CD4-positive, alpha-beta T cell (primary cell): ENCODE measurements around the gene PLA2R1. TPM values are rescaled to one million over a fixed set of nuclear protein-coding genes. Genes with fewer than 3 reads are reported as not detected.

Experiments used
- ATAC-seq: fragments of 200-7000 bp; cut with Tn5 transposase; one replicate; pipeline ENCODE4 v1.10.0; 2022; ENCODE audit warnings: mild to moderate bottlenecking; ENCODE audit not compliant: poor library complexity
- CTCF ChIA-PET: fragments of 350-600 bp; sonication (Branson Sonifier 250); formaldehyde crosslinking; loops from one replicate; lab custom pipeline; 2021; ENCODE audit warnings: antibody characterized with exemption, inconsistent platforms; lab: Charles Lee
- POLR2A ChIA-PET: fragments of 350-600 bp; sonication (Branson Sonifier 250); formaldehyde crosslinking; loops from one replicate; lab custom pipeline; 2021; ENCODE audit warnings: antibody characterized with exemption, inconsistent platforms; lab: Charles Lee
- DNase-seq, 14 experiments: peaks; one replicate each; pipeline ENCODE4 v3.0.0-alpha.2; 2013 to 2020; ENCODE audit warnings: mixed read lengths in 2 of 14
- H3K27ac ChIP-seq, 2 donors: one replicate each; pipeline versions ENCODE4 v1.5.1 to v1.7.0; 2013; ENCODE audit warnings: low read length in 2 of 2, low read depth in 1 of 2, mild to moderate bottlenecking in 1 of 2
- H3K27me3 ChIP-seq, 2 experiments: 1 replicate in 1 of 2; 2 replicates in 1 of 2; pipeline versions ENCODE4 v1.6.1 to v1.7.0; 2013; ENCODE audit warnings: low read length in 2 of 2, control low read depth in 1 of 2, mild to moderate bottlenecking in 1 of 2, moderate library complexity in 1 of 2; ENCODE audit not compliant: insufficient read depth in 2 of 2, control insufficient read depth in 1 of 2
- H3K36me3 ChIP-seq: one replicate; pipeline ENCODE4 v1.6.1; 2013; ENCODE audit warnings: low read length, control low read depth; ENCODE audit not compliant: insufficient read depth
- H3K4me1 ChIP-seq: one replicate; pipeline ENCODE4 v1.6.1; 2013; ENCODE audit warnings: low read length, control low read depth; ENCODE audit not compliant: insufficient read depth
- H3K4me3 ChIP-seq: one replicate; pipeline ENCODE4 v1.5.1; 2013; ENCODE audit warnings: mild to moderate bottlenecking, low read length, moderate library complexity
- H3K9me3 ChIP-seq, 2 experiments: 1 replicate in 1 of 2; 2 replicates in 1 of 2; pipeline versions ENCODE4 v1.6.1 to v1.7.0; 2013; ENCODE audit warnings: low read length in 2 of 2, mild to moderate bottlenecking in 2 of 2, control low read depth in 1 of 2, moderate library complexity in 1 of 2; ENCODE audit not compliant: control insufficient read depth in 1 of 2, insufficient read depth in 1 of 2
- H3K27ac Mint-ChIP-seq: one replicate; pipeline ENCODE4 v1.8.0; 2020; ENCODE audit warnings: mixed read lengths
- H3K27me3 Mint-ChIP-seq: one replicate; pipeline ENCODE4 v1.8.0; 2021; ENCODE audit warnings: mixed read lengths
- H3K36me3 Mint-ChIP-seq: one replicate; pipeline ENCODE4 v1.8.0; 2021; ENCODE audit warnings: low read depth, mixed read lengths
- H3K4me1 Mint-ChIP-seq: one replicate; pipeline ENCODE4 v1.8.0; 2021; ENCODE audit warnings: low read depth, mixed read lengths
- H3K4me3 Mint-ChIP-seq: one replicate; pipeline ENCODE4 v1.8.0; 2020; ENCODE audit warnings: mild to moderate bottlenecking, mixed read lengths
- H3K9me3 Mint-ChIP-seq: one replicate; pipeline ENCODE4 v1.8.0; 2020; ENCODE audit warnings: mixed read lengths
- intact Hi-C, 2 experiments: fragments of 100-400 bp; cut with DNase I in 1 of 2; cut with micrococcal nuclease in 1 of 2; formaldehyde crosslinking; loops; one replicate each; pipeline versions ENCODE4 v1.15.1 to v1.9.0; 2023 to 2025; cut with DNase I, micrococcal nuclease
- total RNA-seq, 174 experiments: library from RNA in 2 of 174; stranded (reverse) in 2 of 174; gene quantifications; one replicate each; pipeline ENCODE4 v1.2.3 and lab custom pipeline; 2021 to 2026
- TF ChIP-seq, protein P1 (sequence below): fragments of 200-600 bp; IDR thresholded peaks from one replicate; pipeline ENCODE4 v1.8.0; 2022; ENCODE audit warnings: antibody characterized with exemption, mild to moderate bottlenecking

The PLA2R1 gene
- total RNA-seq, 2 experiments from 2014 or later, result not detected

GRCh38 chr2:160063271-160063670 is 856 bp upstream of the PLA2R1 start:
- Mint-ChIP-seq H3K4me1 (peaks cover 9% of the 10 kb centered on the region), H3K9me3 (no peaks in the 10 kb centered on the region), H3K36me3 (no peaks in the 10 kb centered on the region), H3K27me3 (peaks cover 59% of the 10 kb centered on the region), H3K27ac (no peak overlapping the region), H3K4me3 (peak overlapping the region; percentile 81)
- TF ChIP-seq, protein P1, sequence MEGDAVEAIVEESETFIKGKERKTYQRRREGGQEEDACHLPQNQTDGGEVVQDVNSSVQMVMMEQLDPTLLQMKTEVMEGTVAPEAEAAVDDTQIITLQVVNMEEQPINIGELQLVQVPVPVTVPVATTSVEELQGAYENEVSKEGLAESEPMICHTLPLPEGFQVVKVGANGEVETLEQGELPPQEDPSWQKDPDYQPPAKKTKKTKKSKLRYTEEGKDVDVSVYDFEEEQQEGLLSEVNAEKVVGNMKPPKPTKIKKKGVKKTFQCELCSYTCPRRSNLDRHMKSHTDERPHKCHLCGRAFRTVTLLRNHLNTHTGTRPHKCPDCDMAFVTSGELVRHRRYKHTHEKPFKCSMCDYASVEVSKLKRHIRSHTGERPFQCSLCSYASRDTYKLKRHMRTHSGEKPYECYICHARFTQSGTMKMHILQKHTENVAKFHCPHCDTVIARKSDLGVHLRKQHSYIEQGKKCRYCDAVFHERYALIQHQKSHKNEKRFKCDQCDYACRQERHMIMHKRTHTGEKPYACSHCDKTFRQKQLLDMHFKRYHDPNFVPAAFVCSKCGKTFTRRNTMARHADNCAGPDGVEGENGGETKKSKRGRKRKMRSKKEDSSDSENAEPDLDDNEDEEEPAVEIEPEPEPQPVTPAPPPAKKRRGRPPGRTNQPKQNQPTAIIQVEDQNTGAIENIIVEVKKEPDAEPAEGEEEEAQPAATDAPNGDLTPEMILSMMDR, result no peak
- ChIA-PET POLR2A (no interaction called here), CTCF (no interaction called here)
- H3K27ac ChIP-seq, result no peak overlapping the region
- no peak overlapping the region for H3K4me3 ChIP-seq
- intact Hi-C loops, result no loop called here
- no peak for DNase-seq
- peaks cover 31 to 48% of the 10 kb centered on the region in 2 experiments for H3K27me3 ChIP-seq
- no peaks in the 10 kb centered on the region for H3K36me3 ChIP-seq
- ATAC-seq, result no peak
- peaks cover 0 to 15% of the 10 kb centered on the region in 2 experiments for H3K9me3 ChIP-seq
- peaks cover 13% of the 10 kb centered on the region for H3K4me1 ChIP-seq

GRCh38 chr2:160061944-160062291 is 497 bp downstream of the PLA2R1 start:
- peaks cover 31 to 48% of the 10 kb centered on the region in 2 experiments for H3K27me3 ChIP-seq
- H3K9me3 ChIP-seq, result peaks cover 0 to 15% of the 10 kb centered on the region in 2 experiments
- TF ChIP-seq, protein P1, result no peak
- H3K36me3 ChIP-seq, result no peaks in the 10 kb centered on the region
- CTCF ChIA-PET, result no interaction called here
- ATAC-seq, result no peak
- H3K27me3 Mint-ChIP-seq, result peaks cover 70% of the 10 kb centered on the region
- no peaks in the 10 kb centered on the region for H3K9me3 Mint-ChIP-seq
- H3K4me1 Mint-ChIP-seq, result peaks cover 9% of the 10 kb centered on the region
- intact Hi-C loops, result no loop called here
- no peak overlapping the region for H3K27ac Mint-ChIP-seq
- H3K36me3 Mint-ChIP-seq, result no peaks in the 10 kb centered on the region
- peak overlapping the region; percentile 31 for H3K4me3 ChIP-seq
- no peak for DNase-seq
- POLR2A ChIA-PET, result no interaction called here
- peaks cover 13% of the 10 kb centered on the region for H3K4me1 ChIP-seq
- H3K4me3 Mint-ChIP-seq, result peak overlapping the region; percentile 70
- H3K27ac ChIP-seq, result no peak overlapping the region

DNA sequence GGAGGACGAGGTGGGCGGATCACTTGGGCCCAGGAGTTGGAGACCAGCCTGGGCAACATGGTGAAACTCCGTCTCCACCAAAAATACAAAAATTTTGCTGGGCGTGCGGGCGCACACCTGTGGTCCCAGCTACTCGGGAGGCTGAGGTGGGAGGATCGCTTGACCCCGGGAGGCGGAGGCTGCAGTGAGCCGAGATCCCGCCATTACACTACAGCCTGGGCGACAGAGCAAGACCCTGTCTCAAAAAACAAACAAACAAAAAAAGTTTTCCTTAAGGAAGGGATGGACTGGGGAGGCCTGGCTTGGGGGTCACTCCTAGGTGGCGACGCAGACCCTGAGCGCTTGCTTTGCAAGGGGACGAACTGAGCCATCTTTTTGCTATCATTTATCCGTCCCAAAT is 882 bp downstream of the PLA2R1 start:
- ChIA-PET CTCF (no interaction called here), POLR2A (no interaction called here)
- intact Hi-C loops, result no loop called here
- Histone ChIP-seq H3K4me3 (peak overlapping the region; percentile 31), H3K9me3 (peaks cover 0 to 15% of the 10 kb centered on the region in 2 experiments), H3K4me1 (peaks cover 13% of the 10 kb centered on the region), H3K36me3 (no peaks in the 10 kb centered on the region), H3K27me3 (peaks cover 31 to 48% of the 10 kb centered on the region in 2 experiments), H3K27ac (no peak overlapping the region)
- Mint-ChIP-seq H3K9me3 (no peaks in the 10 kb centered on the region), H3K4me1 (peaks cover 9% of the 10 kb centered on the region), H3K27ac (no peak overlapping the region), H3K36me3 (no peaks in the 10 kb centered on the region), H3K4me3 (peak overlapping the region; percentile 30), H3K27me3 (peaks cover 70% of the 10 kb centered on the region)
- TF ChIP-seq, protein P1, result no peak
- ATAC-seq, result no peak
- no peak for DNase-seq
